ENCODE results near the gene DSE.

DSE gene

GRCh38 chr6:116472706-116473105 lies 102.0 kb downstream of the DSE start:
- no CpG with 5 or more reads among the region's 3 CpGs for WGBS, 2 experiments (ENCODE audit: insufficient coverage in 2 of 2)
- Histone ChIP-seq H3K4me1 (ENCODE audit: control insufficient read depth, insufficient read depth, low read length, poor library complexity, severe bottlenecking) (no peaks in the 10 kb centered on the region), H3K4me3 (ENCODE audit: extremely low read depth, insufficient read depth, low read length, poor library complexity, severe bottlenecking) (no peak overlapping the region), H3K36me3 (ENCODE audit: control insufficient read depth, insufficient read depth, low read length) (no peaks in the 10 kb centered on the region), H3K9me3 (ENCODE audit: control insufficient read depth, low read length) (no peaks in the 10 kb centered on the region), H3K27ac (ENCODE audit: low read depth, low read length, severe bottlenecking) (no peak overlapping the region)

- Histone ChIP-seq H3K9me3 (ENCODE audit: control insufficient read depth, low read length) (no peaks in the 10 kb centered on the region), H3K4me3 (ENCODE audit: extremely low read depth, insufficient read depth, low read length, poor library complexity, severe bottlenecking) (no peak overlapping the region), H3K36me3 (ENCODE audit: control insufficient read depth, insufficient read depth, low read length) (no peaks in the 10 kb centered on the region), H3K4me1 (ENCODE audit: control insufficient read depth, insufficient read depth, low read length, poor library complexity, severe bottlenecking) (no peaks in the 10 kb centered on the region), H3K27ac (ENCODE audit: low read depth, low read length, severe bottlenecking) (no peak overlapping the region)
- 80% methylated on average over 1 of the region's 1 CpG; no CpG with 5 or more reads in 1 of the 2 experiments for WGBS, 2 experiments (ENCODE audit: insufficient coverage in 2 of 2)
Measured at GRCh38 chr6:116475141-116475540, 104.4 kb downstream of the DSE start.

- Histone ChIP-seq H3K27ac (ENCODE audit: low read depth, low read length, severe bottlenecking) (no peak overlapping the region), H3K36me3 (ENCODE audit: control insufficient read depth, insufficient read depth, low read length) (no peaks in the 10 kb centered on the region), H3K4me1 (ENCODE audit: control insufficient read depth, insufficient read depth, low read length, poor library complexity, severe bottlenecking) (no peaks in the 10 kb centered on the region), H3K4me3 (ENCODE audit: extremely low read depth, insufficient read depth, low read length, poor library complexity, severe bottlenecking) (no peak overlapping the region), H3K9me3 (ENCODE audit: control insufficient read depth, low read length) (no peaks in the 10 kb centered on the region)
- WGBS, 2 experiments (ENCODE audit: insufficient coverage in 2 of 2): 100% methylated on average over 1 of the region's 5 CpGs; no CpG with 5 or more reads in 1 of the 2 experiments
Measured at GRCh38 chr6:116476002-116476678, 105.4 kb downstream of the DSE start.

GRCh38 chr6:116482780-116483179 lies 112.0 kb downstream of the DSE start:
- Histone ChIP-seq H3K36me3 (ENCODE audit: control insufficient read depth, insufficient read depth, low read length) (no peaks in the 10 kb centered on the region), H3K27ac (ENCODE audit: low read depth, low read length, severe bottlenecking) (no peak overlapping the region), H3K4me1 (ENCODE audit: control insufficient read depth, insufficient read depth, low read length, poor library complexity, severe bottlenecking) (no peaks in the 10 kb centered on the region), H3K9me3 (ENCODE audit: control insufficient read depth, low read length) (no peaks in the 10 kb centered on the region), H3K4me3 (ENCODE audit: extremely low read depth, insufficient read depth, low read length, poor library complexity, severe bottlenecking) (no peak overlapping the region)
- WGBS, 2 experiments (ENCODE audit: insufficient coverage in 2 of 2): 60 to 94% methylated on average over 1 of the region's 1 CpG

- H3K4me1 ChIP-seq (ENCODE audit: control insufficient read depth, insufficient read depth, low read length, poor library complexity, severe bottlenecking): no peaks in the 10 kb centered on the region
- WGBS, 2 experiments (ENCODE audit: insufficient coverage in 2 of 2): 67 to 91% methylated on average over 1 of the region's 2 CpGs
Measured at GRCh38 chr6:116483616-116484015, 112.9 kb downstream of the DSE start.

GRCh38 chr6:116485559-116486184 lies 114.9 kb downstream of the DSE start:
- WGBS, 2 experiments (ENCODE audit: insufficient coverage in 2 of 2): 67 to 92% methylated on average over 2 of the region's 5 CpGs

More at GRCh38 chr6:116483616-116484015, 112.9 kb downstream of the DSE start:
- no peaks in the 10 kb centered on the region for H3K36me3 ChIP-seq (ENCODE audit: control insufficient read depth, insufficient read depth, low read length)
- no peaks in the 10 kb centered on the region for H3K9me3 ChIP-seq (ENCODE audit: control insufficient read depth, low read length)
- no peak overlapping the region for H3K4me3 ChIP-seq (ENCODE audit: extremely low read depth, insufficient read depth, low read length, poor library complexity, severe bottlenecking)
- H3K27ac ChIP-seq (ENCODE audit: low read depth, low read length, severe bottlenecking): no peak overlapping the region

GRCh38 chr6:116491610-116492330 lies 121.0 kb downstream of the DSE start:
- 100% methylated on average over 1 of the region's 1 CpG; no CpG with 5 or more reads in 1 of the 2 experiments for WGBS, 2 experiments (ENCODE audit: insufficient coverage in 2 of 2)

More at GRCh38 chr6:116485559-116486184, 114.9 kb downstream of the DSE start:
- no peaks in the 10 kb centered on the region for H3K36me3 ChIP-seq (ENCODE audit: control insufficient read depth, insufficient read depth, low read length)
- no peak overlapping the region for H3K4me3 ChIP-seq (ENCODE audit: extremely low read depth, insufficient read depth, low read length, poor library complexity, severe bottlenecking)
- no peaks in the 10 kb centered on the region for H3K4me1 ChIP-seq (ENCODE audit: control insufficient read depth, insufficient read depth, low read length, poor library complexity, severe bottlenecking)
- H3K9me3 ChIP-seq (ENCODE audit: control insufficient read depth, low read length): no peaks in the 10 kb centered on the region
- H3K27ac ChIP-seq (ENCODE audit: low read depth, low read length, severe bottlenecking): no peak overlapping the region

GRCh38 chr6:116492331-116493067 lies 121.8 kb downstream of the DSE start:
- Histone ChIP-seq H3K4me3 (ENCODE audit: extremely low read depth, insufficient read depth, low read length, poor library complexity, severe bottlenecking) (no peak overlapping the region), H3K27ac (ENCODE audit: low read depth, low read length, severe bottlenecking) (peak overlapping the region; percentile 49), H3K4me1 (ENCODE audit: control insufficient read depth, insufficient read depth, low read length, poor library complexity, severe bottlenecking) (no peaks in the 10 kb centered on the region), H3K36me3 (ENCODE audit: control insufficient read depth, insufficient read depth, low read length) (no peaks in the 10 kb centered on the region), H3K9me3 (ENCODE audit: control insufficient read depth, low read length) (no peaks in the 10 kb centered on the region)
- WGBS, 2 experiments (ENCODE audit: insufficient coverage in 2 of 2): 60 to 82% methylated on average over 2 to 3 of the region's 6 CpGs

More at GRCh38 chr6:116491610-116492330, 121.0 kb downstream of the DSE start:
- Histone ChIP-seq H3K9me3 (ENCODE audit: control insufficient read depth, low read length) (no peaks in the 10 kb centered on the region), H3K4me3 (ENCODE audit: extremely low read depth, insufficient read depth, low read length, poor library complexity, severe bottlenecking) (no peak overlapping the region), H3K36me3 (ENCODE audit: control insufficient read depth, insufficient read depth, low read length) (no peaks in the 10 kb centered on the region), H3K27ac (ENCODE audit: low read depth, low read length, severe bottlenecking) (peak overlapping the region; percentile 49), H3K4me1 (ENCODE audit: control insufficient read depth, insufficient read depth, low read length, poor library complexity, severe bottlenecking) (no peaks in the 10 kb centered on the region)

All from mesodermal cell (in vitro differentiated cells).